Measurements from ENCODE around the gene AGBL1.

DNA sequence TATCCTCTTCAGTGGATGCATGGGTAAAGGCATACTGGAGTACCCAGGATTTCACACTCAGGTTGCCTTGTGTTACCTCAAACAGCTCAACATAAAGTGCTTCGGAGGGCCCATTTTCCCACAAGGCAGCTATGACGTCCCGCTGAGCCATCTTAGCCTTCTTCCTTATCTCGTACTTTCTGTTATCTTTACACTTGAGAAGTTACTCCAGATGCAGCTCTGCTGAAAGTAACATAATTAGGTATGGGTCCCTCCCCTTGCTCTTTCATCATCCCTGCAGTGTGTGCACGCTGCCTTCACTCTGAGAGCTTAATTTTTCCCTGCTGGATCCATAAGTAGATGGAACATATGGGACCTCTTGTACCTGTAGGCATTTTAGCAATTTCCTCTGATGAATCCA lies 410.3 kb downstream of the AGBL1 start:
- TF ChIP-seq, protein P1, sequence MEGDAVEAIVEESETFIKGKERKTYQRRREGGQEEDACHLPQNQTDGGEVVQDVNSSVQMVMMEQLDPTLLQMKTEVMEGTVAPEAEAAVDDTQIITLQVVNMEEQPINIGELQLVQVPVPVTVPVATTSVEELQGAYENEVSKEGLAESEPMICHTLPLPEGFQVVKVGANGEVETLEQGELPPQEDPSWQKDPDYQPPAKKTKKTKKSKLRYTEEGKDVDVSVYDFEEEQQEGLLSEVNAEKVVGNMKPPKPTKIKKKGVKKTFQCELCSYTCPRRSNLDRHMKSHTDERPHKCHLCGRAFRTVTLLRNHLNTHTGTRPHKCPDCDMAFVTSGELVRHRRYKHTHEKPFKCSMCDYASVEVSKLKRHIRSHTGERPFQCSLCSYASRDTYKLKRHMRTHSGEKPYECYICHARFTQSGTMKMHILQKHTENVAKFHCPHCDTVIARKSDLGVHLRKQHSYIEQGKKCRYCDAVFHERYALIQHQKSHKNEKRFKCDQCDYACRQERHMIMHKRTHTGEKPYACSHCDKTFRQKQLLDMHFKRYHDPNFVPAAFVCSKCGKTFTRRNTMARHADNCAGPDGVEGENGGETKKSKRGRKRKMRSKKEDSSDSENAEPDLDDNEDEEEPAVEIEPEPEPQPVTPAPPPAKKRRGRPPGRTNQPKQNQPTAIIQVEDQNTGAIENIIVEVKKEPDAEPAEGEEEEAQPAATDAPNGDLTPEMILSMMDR (IDR thresholded peaks at IDR 0.05) = no peak
- TF ChIP-seq EZH2 (IDR thresholded peaks at IDR 0.05) = no peak
- no peak for TF ChIP-seq EZH2phosphoT487 (IDR thresholded peaks at IDR 0.05)

All from neural progenitor cell (in vitro differentiated cells).